Hepatocyte (in vitro differentiated cells): Measurements from ENCODE around the gene RPP14.

Experiments used
- CTCF ChIP-seq: fragments of 200-600 bp; sonication (generic); IDR thresholded peaks from 2 replicates; pipeline ENCODE4 v1.5.1; 2016; ENCODE audit warnings: antibody characterized with exemption, mild to moderate bottlenecking; ENCODE audit not compliant: poor library complexity
- EZH2 ChIP-seq: fragments of 200-600 bp; sonication (generic); IDR thresholded peaks from 2 replicates; pipeline ENCODE4 v1.6.1; 2016; ENCODE audit warnings: antibody characterized with exemption, mild to moderate bottlenecking, borderline replicate concordance
- EZH2phosphoT487 ChIP-seq: fragments of 200-600 bp; sonication (generic); IDR thresholded peaks from one replicate; pipeline ENCODE4 v1.6.1; 2018; ENCODE audit warnings: antibody characterized with exemption, mild to moderate bottlenecking, low read depth, moderate library complexity; ENCODE audit not compliant: unreplicated experiment, severe bottlenecking

GRCh38 chr3:58326267-58326900, 20.3 kb downstream of the RPP14 start:
- no peak for TF ChIP-seq CTCF
- no peak for TF ChIP-seq EZH2phosphoT487
- no peak for TF ChIP-seq EZH2
